SKM-1 treated with dmso at 0.1 percent for 144 hours (cell line): Measurements from ENCODE around the gene ABCC6.
"Not testable (repeated sequence)": the region's sequence is repeated elsewhere in the genome, so short reads cannot be mapped to it uniquely, and the experiment has no call there.

Source experiments
- DNase-seq: peaks from one replicate; lab custom pipeline; 2025; ENCODE audit not compliant: unreplicated experiment; lab: John Stamatoyannopoulos, UW

ABCC6 gene

DNA sequence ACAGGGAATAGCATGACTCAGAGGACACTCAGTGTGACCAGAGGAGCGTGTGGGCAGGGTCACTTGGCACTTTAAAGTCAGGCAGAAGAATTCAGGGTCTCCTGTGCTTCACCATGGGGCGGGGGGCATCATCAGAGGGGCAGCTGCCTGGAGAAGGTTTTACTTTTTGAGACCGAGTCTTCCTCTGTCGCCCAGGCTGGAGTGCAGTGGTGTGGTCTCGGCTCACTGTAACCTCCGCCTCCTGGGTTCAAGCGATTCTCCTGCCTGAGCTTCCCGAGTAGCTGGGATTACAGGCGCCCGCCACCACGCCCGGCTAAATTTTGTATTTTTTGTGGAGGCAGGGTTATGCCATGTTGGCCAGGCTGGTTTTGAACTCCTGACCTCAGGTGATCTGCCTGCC is 32.3 kb downstream of the ABCC6 start:
- not testable (repeated sequence) for DNase-seq

DNA sequence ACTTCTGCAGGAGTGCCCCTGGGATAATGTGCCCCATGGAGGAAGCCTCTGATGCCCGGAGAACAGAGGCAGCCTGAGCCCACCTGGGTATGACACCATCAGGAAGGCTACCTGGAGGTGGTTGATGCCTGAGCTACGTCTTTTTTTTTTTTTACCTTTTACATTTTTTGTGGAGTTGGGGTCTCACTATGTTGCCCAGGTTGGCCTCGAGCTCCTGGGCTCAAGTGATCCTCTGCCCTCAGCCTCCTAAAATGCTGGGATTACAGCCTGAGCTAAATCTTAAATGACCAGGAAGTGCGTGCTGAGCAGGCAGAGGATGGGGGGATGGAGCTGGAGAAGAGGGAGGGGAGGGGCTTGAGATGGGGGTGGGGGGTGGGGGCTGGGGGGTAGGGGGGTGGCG is 32.7 kb downstream of the ABCC6 start:
- no peak for DNase-seq

DNA sequence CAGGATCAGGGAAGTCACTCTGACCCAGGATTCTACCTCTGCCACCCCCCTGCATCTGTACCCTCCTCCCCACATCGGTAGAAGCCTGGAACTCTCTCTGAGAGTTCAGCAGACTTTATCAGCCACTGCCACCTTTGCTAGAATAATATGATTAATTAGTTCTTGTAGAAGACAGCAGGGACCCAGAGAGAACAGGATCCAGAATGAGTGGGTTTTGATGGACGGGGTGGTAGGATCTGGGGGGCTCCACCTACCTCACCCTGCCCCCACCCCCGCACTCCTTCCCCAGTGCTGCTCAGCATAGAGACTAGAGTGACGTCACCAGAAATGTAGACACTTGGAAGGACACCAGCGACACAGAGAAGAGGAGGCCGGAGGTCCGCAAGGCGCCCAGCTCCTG is 33.5 kb downstream of the ABCC6 start:
- no peak for DNase-seq

DNA sequence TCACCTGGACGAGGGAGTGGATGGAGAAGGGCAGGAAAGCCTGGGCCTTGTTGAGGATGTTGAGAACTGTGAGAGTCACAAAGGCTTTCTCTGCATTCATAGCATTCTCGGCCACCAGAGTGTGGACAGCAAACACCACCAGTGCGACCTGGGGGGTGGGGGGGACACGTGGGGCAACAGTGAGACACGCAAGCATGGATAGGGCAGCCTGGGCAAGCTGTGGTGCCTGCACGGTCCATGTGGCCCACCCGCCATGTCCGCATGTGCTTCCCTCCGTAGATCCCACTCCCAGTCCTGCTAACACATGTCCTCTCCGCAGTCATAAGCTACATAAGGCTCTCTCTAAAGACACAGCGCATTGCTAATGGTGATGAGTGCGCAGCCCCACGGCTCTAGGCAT is 34.5 kb downstream of the ABCC6 start:
- no peak for DNase-seq

DNA sequence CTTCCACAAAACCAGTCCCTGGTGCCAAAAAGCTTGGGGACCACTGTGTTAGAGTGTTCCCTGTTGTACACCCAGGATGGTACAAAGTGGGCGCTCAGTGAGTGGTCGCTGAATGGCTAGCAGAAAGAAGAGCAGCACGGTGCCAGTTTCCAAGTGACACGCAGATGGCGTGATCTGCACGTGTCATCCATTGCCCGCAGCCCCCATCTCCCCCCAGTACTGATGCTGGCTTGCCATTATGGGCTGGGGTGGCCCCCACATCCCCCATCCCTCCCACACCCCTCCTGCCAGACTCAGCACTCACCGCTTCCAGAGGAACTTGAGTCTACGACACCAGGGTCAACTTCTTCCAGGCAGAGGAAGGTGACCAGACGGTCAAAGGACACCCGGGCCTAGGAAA is 36.5 kb downstream of the ABCC6 start:
- DNase-seq, result no peak

DNA sequence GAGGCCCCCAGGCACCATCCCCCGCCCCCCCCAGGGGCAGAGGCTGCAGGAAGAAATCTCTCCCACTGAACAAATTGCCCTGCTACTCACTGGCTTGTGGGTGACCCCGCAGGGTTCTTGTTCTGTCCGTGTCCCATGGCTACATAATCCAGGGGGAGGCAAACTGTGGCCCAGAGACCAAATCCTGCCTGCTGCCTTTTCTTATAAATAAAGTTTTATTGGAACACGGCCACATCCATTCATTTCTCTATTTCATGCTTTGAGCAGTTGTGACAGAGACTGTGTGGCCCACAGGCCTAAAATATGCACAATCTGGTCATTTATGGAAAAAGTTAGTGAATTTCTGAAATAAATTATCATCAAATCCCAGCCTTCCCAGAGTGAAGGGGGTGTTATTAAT is 38.2 kb downstream of the ABCC6 start:
- DNase-seq, result no peak

DNA sequence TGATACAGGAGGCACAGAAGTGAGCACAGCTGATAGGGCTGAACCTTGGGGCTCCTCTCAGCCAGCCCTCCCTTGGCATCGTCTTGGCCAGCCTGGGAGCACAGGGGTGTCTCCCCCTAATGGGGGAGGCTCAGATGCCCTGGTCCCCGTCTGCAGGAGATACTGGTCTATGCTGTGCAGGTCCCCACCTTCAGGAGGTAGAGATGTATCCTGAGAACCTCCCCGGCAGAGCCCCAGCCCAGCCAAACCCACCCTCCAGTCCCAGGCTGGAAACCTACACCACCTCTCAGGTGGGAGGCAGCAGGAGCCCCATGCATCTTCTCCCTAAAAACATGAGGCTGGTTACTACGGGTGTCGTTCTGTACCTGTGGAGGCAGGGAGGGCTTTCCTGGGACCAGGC is 38.7 kb downstream of the ABCC6 start:
- no peak for DNase-seq

DNA sequence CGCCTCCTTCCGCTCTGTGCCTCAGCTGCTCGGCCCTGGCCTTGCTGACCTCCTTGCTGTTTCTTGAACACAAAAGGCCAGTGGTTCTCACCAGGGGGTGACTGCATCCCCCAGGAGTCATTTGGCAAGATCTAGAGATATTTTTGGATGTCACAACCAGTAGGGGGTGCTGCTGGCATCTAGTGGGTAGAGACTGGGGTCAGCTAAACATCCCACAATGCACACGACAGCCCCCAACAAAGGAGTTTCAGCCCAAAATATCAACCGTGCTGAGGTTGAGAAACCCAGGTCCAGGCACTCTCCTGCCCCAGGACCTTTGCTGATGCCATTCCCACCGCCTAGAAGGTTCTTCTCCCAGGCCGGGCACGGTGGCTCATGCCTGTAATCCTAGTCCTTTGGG is 39.7 kb downstream of the ABCC6 start:
- no peak for DNase-seq

DNA sequence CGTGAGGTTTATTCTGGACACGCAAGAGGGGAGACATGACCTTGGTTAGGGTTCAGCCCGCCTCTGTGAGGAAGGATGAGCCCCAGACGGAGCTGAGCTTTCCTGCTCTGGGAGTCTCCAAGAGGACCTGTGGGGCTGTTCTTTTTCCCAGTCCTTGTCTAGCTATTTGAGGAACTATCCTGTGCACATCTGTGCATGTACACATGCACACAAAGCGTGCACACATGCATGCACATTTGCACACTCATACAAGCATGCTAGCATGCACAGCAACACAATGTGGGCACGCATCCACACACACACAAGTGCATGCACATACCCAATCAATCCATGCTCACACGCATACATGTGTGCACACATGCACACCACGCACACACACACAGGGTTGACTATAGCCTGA is 40.4 kb downstream of the ABCC6 start:
- no peak for DNase-seq

DNA sequence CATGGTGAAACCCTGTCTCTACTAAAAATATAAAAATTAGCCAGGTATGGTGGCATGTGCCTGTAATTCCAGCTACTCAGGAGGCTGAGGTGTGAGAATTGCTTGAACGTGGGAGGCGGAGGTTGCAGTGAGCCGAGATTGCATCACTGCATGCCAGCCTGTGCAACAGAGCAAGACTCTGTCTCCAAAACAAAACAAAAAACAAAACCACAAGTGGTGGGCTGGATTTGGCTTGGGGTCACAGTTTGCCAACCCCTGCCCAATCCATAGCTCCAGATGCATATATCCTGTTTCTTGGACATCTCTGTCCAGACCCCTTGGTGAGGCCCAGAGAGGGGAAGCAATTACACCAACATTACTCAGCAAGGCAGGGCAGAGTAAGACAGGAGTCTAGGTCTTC is 41.5 kb downstream of the ABCC6 start:
- not testable (repeated sequence) for DNase-seq

DNA sequence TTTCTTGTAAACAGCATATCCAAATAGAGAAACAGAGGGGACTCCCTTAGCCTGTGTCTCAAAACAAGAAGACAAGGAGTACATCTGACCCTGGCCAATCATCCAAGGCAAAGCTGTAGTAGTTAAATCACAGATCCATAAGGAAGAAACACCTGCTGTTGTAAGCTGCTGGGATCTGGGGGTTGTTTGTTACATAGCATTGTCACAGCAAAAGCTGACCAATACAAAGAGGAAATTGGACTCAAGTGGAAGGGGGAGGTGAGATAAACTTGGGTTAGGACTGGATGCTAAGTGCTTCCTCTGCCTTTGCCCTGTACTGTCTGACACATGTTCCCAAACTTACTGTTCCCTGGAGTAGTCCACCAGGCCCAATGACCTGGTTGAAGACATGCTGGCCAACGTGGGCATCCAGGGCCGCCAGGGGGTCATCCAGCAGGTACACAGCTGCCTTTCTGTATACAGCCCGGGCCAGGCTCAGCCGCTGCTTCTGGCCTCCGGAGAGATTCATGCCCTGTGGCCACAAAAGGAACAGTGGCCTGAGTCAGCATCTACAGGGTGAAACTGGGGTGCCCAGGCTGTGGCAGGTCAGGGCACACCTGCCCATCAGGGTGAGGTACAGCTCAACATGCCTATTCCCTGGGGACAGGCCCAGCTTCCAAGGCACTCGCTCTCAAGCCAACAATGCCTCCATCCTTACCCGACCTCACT is 44.7 kb downstream of the ABCC6 start:
- no peak for DNase-seq

DNA sequence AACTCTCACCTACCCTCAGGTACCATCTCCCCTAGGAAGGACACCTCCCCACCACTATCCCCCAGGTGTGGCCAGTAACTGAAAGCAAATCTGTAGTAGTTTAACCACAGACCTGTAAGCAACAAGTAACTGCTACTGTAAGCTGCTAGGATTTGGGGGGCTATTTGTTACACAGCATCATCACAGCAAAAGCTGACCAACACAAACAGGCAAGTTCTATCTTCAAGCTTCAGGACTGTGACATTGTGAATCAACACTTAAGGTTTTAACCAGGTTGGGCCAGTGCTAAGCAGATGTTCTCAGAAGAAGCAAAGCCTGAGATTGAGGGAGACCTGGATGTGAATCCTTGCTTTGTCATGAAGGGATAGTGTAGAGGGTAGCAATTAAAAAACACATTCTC is 47.0 kb downstream of the ABCC6 start:
- DNase-seq, result no peak

DNA sequence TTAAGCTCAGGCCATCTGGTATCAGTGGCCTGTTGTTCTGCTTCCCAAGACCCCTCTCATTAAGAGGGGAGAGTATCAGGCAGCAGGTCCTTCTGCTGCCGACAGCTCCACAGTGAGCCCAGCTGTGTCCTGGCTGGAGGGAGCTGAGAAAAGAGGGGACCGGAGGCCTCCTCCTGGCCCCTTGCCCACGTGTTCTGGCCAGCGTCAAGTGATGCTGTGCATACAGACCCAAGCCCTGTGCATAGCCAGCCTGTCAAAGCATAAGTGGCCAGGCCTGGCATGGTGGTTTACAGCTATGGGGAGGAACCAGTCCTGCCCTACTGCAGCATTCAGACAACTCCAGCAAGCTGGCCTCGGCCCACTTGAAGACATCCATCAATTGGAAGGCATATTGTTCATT is 48.0 kb downstream of the ABCC6 start:
- DNase-seq, result no peak

DNA sequence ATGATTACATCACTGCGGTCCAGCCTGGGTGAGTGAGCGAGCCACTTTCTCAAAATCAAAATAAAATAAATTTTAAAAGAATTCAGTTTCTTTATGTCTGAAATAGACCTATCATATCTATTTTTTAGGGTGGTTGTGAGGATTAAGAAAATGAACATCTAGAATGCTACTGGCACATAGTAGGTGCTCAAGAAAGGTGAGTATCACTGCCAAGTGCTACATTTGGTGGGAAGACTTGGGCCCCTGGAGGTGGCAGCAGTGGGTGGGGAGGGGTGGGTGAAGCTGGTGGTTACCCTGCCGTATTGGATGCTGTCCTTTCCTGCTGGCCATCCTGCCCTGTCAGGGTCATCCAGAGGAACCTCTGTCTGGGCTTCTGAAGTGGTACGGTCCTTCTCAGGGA is 50.3 kb downstream of the ABCC6 start:
- no peak for DNase-seq

DNA sequence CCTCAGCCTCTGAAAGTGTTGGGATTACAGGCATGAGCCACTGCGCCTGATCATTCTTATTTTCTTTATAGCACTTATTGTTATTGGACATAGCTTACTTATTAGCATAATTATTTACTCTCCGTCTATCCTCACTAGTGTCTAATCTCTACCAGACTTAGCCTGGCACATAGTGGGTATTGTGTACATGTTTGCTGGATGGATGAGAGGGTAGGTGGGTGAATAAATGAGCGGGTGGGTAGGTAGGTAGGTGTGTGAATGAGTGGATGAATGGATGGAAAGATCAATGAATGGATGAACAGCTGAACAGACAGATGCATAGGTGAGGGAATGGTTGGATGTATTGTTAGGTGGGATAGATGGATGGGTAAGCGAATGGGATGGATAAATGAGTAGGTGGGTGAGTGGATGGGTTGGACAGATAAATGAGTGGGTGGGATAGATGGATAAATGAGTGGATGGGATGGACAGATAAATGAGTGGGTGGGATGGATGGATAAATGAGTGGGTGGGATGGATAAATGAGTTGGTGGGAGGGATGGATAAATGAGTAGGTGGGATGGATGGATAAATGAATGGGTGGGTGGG is 51.9 kb downstream of the ABCC6 start:
- DNase-seq, result no peak

DNA sequence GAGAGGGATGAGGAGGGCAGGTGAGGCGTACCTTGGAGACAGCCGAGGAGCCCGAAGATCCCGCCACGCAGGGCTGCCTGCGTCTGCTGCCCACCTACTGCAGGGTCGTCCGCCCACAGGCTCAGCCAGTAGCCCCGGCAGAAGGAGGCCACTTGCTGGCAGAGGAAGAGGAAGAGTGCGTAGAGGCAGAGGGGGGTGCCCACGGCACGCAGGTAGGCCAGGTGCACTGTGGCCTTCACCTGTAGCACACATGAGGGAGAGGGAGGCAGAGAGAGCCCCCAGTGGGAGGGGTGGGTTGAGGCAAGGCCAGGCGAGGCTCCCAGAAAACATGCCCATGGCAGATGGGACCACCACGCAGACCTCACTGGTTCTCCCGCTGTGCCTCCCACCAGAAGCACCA is 53.7 kb downstream of the ABCC6 start:
- no peak for DNase-seq

DNA sequence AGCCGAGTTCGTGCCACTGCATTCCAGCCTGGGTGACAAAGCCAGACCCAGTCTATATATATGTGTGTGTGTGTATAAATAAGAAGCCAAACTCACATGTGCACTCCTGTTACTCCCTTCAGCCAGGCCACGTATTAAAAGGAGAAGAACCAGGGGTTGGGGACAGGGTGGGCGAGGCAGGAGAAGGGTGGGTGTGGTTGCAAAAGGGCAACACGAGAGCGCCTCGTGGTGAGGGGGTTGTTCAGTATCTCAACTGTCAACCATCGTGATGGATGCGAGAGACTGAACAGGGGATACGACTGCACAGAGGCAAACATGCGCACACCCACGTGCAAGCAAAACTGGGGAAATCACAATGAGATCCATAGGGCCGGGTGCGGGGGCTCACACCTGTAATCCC is 54.9 kb downstream of the ABCC6 start:
- DNase-seq, result no peak

DNA sequence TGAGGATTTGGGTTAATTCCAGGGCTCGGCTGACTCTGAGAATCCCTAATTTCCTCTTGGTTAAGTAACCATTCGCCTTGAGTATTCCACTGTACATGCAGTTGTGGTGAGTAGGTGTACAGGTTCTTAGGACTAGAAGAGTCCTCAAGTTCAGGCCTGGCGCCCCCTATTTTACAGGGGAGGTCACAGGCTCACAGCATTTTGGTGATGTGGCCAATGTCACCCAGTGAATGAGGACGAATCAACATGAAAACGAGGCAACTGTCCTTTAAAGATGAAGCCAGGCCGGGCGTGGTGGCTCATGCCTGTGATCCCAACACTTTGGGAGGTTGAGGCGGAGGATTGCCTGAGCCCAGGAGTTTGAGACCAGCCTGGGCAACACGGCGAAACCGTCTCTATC is 55.4 kb downstream of the ABCC6 start:
- DNase-seq, result no peak

DNA sequence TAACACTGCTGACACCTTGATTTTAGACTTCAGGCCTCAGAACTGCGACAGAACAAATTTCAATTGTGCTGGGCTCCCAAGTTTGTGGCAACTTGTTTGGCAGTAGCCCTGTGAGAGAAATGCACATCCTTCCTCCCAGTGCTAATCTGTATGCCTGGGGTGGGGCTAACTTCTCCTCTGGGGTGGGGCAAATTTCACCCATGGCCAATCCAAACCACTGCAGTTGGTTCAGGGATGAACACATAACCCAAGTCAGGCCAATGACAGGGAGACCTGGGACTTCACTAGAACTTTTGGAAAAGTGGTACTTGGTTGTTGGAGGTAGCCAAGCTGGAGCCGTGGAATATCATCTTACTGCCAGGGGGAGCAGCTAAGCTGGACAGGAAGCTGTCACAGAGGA is 56.3 kb downstream of the ABCC6 start:
- no peak for DNase-seq

DNA sequence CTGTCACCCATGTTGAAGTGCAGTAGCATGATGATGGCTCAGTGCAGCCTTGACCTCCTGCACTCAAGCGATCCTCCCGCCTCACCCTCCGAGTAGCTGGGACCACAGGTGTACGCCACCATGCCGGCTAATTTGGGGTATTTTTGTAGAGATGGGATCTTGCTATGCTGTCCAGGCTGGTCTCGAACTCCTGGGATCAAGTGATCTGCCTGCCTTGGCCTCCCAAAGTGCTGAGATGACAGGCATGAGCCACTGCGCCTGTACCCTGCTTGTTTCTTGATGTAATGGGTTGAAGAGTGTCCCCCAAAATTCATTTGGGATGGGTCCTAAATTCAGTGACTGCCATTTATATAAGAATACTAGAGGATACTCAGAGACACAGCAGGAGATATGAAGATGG is 57.2 kb downstream of the ABCC6 start:
- no peak for DNase-seq

DNA sequence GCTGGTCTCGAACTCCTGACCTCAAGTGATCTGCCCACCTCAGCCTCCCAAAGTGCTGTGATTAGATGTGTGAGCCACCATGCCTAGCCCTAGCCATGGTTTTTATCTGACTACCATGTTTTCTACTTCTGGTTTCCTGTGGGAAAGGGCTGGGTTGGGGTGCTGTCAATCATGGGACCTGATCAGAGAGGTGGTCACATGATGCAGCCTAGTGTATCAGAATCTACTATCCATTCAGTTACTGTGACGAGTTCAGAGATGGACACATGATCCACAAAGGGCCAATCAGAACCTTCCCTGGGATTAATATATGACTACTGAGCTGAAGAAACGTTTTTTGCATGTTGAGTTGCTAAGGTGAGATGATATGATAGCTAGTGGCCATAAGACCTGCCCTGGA is 59.1 kb downstream of the ABCC6 start:
- DNase-seq, result no peak

DNA sequence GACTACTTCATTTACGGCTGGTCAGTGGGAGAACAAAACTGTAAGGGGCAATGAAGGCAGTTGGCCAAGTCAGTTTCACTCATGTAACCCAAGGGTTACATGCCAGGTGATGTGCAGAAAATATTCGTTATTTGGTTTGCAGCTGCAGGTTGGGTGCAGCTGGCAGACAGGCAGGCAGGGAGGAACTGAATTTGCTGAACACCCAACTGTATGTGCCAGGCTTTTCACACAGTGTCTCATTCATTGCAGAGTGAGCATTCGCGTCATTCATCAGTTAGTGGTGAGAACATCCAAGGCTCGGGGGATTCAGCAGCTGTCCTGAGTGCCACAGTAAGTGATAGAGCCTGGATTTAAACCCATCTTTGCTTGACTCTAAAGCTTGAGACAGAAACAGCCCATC is 59.7 kb downstream of the ABCC6 start:
- DNase-seq, result no peak

DNA sequence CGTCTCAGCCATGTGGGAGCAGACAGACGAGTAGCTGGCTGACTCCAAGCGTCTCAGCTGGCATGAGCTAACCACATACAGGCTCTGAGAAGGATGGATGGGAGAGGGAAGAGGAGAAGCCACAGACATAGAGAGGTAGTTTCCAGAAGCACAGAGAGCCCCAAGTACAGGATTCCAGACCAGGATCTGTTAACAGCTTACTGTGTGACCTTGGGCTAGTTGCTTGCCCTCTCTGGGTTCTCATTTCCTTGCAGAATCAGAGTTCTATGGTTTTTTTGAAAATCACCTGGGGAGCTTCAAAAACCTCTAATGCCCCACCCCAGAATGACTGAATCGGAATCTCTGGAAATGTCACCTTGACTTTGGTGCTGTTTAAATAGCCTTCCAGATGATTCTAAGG is 60.2 kb downstream of the ABCC6 start:
- no peak for DNase-seq
